ENCODE data around the gene KRT33A.
"Not testable (repeated sequence)": the region's sequence is repeated elsewhere in the genome, so short reads cannot be mapped to it uniquely, and the experiment has no call there.

The KRT33A gene

DNA sequence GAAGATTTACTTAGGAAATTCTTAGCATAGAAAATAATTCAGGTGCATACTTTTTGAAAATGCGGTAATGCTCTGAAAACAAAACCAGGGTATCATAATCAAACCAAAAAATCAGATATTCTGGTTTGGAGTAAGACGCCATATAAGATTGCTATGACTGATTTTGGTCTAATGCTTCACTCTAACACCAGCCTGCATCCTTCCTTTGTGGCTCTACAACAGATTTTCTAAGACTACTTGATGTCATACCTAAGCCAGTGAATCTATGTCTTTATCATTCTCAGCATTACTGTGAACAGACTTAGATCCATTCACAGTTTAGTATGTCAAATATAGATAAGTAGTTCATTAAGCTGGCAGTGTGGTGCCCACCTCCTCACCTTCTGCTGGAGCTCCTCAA is 18.4 kb upstream of the KRT33A start:
- in situ Hi-C loops (cut with HindIII; ENCODE audit: low pct_ligation_motif_present, low pct_unique_long_range_greater_than_20kb, low sequenced_read_pairs): no loop called here
- no peak for DNase-seq

DNA sequence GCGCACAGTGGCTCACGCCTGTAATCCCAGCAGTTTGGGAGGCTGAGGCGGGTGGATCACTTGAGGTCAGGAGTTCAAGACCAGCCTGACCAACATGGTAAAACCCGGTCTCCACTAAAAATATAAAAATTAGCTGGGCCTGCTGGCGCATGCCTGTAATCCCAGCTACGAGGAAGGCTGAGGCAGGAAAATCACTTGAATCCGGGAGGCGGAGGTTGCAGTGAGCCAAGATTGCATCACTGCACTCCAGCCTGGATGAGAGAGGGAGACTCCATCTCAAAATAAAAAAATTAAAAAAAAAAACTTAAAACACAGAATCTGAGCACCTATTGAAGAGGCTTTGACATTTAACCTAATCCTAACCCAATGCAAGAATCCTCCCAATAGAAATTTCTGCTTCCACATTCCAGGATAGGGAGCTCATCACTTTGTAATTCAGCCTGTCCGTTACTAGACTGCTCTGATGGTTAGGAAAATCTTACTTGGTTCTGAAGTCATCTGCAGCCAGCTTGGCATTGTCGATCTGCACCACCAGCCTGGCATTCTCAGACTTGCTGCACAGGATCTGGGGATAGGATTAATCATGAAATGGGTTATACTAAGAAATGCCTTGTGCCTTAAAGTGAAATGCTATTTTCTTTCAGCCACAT is 16.9 kb upstream of the KRT33A start:
- DNase-seq: peak; percentile 69
- in situ Hi-C loops (cut with HindIII; ENCODE audit: low pct_ligation_motif_present, low pct_unique_long_range_greater_than_20kb, low sequenced_read_pairs): no loop called here

DNA sequence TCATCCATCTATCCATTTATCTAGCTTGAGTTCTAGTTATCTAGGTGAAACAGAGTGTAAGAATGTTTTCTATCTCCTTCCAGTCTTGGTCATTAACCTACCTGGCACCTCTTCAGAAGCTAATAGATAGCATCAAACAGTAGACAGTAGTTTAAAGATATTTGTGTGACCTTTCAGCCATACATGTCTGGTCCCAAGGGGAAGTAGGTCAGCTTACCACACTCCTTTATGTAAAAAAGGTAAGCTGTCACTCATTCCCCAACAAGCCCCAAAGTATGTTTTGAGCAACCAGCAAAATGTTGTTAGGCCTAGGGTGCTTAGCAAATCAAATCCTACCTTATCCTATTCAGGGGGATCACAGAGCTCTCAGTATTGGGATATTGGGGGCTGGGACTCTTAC is 15.4 kb upstream of the KRT33A start:
- in situ Hi-C loops (cut with HindIII; ENCODE audit: low pct_ligation_motif_present, low pct_unique_long_range_greater_than_20kb, low sequenced_read_pairs): no loop called here

DNA sequence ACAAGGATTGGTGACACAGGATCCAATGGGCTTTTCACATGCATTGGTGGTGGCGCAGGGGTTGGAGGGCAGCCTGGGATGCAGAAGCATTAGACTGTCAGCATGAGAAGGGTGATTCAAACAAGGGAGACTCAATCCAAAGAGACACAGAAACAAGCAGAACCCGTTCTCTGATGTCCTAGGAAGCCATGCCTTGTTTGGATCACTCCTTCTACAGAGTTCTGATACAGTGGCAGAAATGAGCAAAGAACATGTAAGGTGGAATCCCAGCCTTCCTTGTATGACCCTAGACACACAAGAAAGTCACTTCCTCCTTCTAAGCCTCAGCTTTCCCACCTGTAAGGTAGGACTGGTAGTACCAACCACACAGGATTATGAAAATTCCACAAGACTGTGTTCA is 13.3 kb upstream of the KRT33A start:
- no peak for DNase-seq
- in situ Hi-C loops (cut with HindIII; ENCODE audit: low pct_ligation_motif_present, low pct_unique_long_range_greater_than_20kb, low sequenced_read_pairs): no loop called here

More for the DNA sequence above, 15.4 kb upstream of the KRT33A start:
- DNase-seq: no peak

DNA sequence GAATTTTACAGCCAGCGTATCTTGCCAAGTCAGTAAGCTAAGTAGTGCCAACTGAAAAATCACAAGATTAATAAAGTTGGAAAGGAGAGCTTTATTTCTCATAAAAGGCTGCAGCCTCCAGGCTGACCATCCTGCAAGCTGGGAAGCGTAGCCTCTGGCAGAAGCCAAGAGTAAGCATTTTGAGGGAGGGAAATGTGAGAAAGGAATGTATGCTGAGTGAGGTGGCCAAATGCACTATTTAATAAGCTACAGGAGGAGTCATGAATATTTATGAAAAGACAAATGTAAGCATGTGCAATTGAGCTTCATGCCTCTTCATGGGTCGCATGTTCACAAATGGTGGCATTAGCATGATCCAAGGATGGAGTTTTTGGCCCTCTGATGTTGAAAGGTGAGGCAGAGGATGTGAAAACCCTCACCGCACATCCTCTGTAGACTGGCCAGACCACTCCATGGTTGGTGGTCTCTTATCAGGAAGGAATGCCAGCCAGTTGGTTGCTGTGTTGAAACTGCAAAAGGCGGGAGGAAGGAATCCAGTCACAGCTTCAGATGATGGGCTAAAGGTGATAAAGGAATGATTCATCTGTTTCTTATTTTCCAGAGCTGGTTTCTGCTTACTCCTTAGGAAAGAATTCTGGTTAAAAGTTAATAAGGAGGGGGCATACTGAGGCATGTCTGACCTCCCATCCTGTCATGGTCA is 9.8 kb upstream of the KRT33A start:
- in situ Hi-C loops (cut with HindIII; ENCODE audit: low pct_ligation_motif_present, low pct_unique_long_range_greater_than_20kb, low sequenced_read_pairs): no loop called here
- DNase-seq: peak; percentile 88

DNA sequence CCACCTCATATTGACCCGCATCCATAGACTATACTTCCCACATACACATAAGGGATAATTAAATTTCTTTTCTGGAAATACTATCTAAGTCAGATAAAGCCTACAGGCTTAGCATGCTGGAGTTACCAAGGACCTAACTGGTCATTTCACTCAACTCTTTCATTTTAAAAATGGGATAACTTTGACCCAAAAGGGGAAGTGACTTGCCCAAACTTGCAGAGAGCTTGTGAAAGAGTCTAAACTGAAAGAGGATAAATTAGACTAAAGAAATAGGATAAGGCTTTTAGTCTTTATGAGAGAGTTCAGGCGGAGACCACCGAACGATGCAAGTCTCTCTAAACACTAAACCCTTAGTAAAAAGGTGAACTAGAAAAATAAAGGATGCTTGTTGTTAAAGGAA is 3.9 kb upstream of the KRT33A start:
- in situ Hi-C loops (cut with HindIII; ENCODE audit: low pct_ligation_motif_present, low pct_unique_long_range_greater_than_20kb, low sequenced_read_pairs): no loop called here
- DNase-seq: no peak

DNA sequence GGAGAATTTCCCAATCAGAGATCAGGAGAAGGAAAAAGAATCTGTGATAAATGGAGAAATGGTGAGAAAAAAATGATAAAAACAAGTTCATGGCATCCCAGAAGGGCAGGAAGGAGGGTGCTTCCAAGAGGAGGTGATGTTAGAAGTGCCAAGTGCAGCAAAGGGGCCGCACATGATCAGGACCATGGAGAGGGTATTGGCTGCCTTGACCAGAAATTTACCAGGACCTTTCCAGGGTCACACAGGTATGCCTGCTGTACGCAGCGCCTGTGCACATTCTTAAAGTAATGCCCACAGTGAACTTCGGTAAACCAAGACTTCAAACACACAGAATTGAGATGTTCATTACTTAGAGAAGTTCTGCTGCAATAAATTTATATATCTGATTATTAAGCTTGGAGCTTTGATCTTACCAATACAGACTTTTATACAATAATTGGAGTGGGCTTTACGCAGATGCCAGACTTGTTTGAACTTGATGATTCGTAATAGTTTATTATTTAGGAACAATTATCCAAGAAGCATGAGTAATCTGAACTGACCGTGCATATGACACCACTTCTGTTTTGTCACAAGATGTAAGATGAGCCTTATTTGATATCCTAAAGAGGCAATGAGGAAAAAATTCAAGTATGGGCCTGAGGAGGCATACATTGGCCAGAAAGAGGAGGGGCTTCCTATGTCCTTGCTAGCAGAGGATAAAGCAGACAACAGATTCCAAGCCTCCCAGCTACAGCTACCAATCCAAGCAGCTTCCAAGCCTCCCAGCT is 2.2 kb upstream of the KRT33A start:
- DNase-seq: no peak
- in situ Hi-C loops (cut with HindIII; ENCODE audit: low pct_ligation_motif_present, low pct_unique_long_range_greater_than_20kb, low sequenced_read_pairs): no loop called here

DNA sequence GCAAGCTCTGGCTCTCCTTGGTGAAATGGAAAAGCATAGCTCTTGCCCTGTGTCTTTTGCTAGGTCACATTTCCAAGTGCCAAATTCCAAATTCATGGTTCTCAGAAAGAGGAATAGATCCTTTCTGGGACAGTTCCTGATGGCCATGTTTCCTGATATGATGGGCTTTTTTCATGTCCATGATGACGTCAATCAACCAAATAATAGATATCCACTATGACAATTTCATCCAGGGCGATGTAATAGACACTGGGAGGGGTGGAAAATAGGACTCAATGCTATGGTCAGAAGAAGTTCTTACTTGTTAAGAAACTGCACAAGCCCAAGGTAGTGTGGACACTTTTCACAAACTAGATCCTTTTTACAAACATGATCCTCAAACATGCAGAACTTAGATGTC is 549 bp upstream of the KRT33A start:
- no peak for DNase-seq
- in situ Hi-C loops (cut with HindIII; ENCODE audit: low pct_ligation_motif_present, low pct_unique_long_range_greater_than_20kb, low sequenced_read_pairs): no loop called here

DNA sequence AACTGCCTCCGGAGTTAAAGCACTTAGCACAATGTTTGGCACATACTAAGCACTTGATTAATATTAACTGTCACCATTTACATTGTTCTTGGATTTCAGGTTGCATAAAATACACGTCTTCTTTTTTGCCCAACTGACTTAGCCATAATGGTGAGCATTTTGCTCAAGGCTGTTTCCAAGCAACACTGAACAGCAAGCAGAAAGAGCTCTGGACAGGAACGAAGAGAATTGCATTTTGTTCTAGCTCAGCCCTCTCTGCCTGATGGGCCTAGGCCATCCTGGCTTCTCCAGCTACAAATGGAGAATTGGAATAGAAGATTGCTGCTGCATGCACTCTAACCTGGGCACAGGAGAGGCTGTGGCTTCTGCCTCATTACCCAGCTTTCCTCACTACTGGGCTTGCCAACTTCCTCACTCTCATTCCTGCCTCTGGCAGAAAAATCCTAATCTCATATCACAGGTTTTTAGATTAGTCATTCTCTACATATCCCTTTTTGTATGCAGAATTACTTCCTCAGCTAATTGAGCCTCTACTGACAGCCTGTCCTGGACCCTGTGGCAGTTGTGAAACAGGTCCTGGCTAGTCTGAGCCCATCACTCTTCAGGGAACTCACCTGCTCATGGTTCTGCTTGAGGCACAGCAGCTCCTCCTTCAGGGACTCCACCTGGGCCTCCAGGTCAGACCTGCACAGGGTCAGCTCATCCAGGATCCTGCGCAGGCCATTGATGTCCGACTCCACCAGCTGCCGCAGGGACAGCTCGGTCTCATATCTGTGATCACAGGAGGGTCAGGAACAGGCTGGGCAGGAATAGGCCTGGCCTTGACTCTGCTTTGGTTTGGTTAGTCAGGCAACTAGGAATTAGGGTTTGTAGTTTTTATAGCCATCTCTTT is 2.5 kb downstream of the KRT33A start:
- in situ Hi-C loops (cut with HindIII; ENCODE audit: low pct_ligation_motif_present, low pct_unique_long_range_greater_than_20kb, low sequenced_read_pairs): no loop called here
- DNase-seq: no peak

DNA sequence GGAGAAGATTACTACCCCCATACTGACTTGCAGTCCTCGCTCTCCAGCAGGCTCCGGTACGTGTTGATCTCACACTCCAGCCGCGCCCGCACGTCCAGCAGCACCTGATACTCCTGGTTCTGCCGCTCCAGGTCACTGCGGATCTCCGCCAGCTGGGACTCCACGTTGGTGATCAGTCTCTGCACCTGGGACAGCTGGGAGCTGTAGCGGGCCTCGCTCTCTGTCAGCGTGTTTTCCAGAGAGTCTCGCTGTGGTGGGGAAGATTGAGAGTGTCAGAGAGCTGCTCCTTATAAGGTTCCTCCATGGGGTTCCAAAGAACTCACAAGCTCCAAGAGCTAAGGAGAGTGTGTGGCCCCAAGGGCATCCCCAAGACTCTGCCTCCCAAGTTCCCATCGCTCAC is 4.2 kb downstream of the KRT33A start:
- in situ Hi-C loops (cut with HindIII; ENCODE audit: low pct_ligation_motif_present, low pct_unique_long_range_greater_than_20kb, low sequenced_read_pairs); DNase-seq: not testable (repeated sequence)

DNA sequence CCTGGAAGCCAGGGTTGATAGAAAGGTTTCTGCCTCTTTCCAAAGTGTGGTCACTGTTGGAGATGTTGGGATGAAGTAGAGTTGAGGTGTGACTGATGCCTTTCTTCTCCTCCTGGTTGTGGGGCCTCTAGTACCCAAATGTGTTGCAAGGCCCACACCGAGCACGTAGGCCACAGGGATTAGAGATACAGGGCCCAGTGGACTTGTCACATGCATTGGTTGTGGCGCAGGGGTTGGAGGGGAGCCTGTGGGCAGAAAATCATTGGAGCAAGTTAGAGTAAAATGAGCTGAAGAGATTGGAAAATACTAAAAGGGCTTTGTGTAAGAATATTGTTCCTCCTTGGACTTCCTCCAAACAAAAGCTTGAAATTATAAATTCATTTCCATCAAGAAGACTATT is 4.6 kb downstream of the KRT33A start:
- in situ Hi-C loops (cut with HindIII; ENCODE audit: low pct_ligation_motif_present, low pct_unique_long_range_greater_than_20kb, low sequenced_read_pairs): no loop called here
- DNase-seq: no peak

DNA sequence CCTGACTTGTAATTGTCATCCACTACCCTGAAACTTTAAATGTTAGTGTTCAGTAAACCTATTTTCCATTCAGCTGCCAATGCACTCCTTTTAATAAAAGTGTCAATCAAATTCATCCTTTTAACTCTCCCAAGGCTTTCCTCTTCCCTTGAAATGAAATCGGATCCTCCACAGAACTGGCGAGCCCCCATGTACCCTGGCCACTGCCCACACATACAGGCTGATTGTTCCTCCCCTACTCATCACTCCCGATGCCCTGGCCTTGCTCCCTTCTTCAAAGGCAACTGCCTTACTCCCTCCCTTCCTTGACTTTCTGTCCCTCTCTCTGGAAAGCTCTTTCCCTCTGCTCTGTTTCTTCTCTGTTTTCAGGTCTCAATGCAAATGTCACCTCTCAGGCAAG is 7.6 kb downstream of the KRT33A start:
- DNase-seq: no peak
- in situ Hi-C loops (cut with HindIII; ENCODE audit: low pct_ligation_motif_present, low pct_unique_long_range_greater_than_20kb, low sequenced_read_pairs): no loop called here

DNA sequence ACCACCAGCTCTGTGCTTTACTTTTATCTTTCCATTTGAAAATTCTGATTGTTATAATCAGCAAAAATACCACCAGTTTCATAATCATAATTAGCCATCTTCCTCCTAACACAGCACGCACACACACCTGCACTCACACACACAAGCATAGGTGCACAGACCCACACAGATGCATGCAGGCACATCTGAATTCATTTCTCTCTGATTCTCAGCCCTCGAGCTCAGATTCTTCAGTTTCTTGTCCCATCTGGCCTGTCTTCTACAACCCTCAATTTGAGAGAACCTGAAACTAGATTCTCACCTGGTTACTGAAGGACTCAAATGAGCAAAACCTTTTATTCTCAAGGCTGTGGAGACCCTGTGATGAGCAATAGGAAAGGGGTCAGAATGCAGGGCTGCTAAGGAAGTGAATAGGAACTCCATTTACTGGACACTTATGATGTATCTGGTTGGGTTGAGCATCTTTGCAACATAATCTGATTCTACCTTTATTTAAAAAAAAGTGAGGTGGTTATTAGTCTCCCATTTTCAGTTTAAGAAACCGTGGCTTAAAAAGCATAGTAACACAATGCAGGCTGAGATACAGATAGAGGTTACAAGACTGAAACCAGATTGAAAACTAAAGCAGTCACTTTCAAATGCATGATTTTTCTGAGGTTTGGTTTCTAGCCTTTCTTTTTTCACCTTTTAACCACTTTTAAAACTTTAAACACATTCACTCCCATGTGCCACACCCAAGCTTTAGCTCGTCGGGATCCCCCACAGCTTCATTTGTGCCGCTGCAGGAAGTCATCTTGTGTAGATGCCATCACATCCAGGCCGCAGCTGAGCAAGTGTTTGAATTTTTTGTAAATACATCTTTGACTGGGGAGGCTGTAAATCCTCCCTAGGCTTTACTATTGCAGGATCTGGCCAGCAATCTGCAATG is 9.4 kb downstream of the KRT33A start:
- in situ Hi-C loops (cut with HindIII; ENCODE audit: low pct_ligation_motif_present, low pct_unique_long_range_greater_than_20kb, low sequenced_read_pairs): no loop called here

DNA sequence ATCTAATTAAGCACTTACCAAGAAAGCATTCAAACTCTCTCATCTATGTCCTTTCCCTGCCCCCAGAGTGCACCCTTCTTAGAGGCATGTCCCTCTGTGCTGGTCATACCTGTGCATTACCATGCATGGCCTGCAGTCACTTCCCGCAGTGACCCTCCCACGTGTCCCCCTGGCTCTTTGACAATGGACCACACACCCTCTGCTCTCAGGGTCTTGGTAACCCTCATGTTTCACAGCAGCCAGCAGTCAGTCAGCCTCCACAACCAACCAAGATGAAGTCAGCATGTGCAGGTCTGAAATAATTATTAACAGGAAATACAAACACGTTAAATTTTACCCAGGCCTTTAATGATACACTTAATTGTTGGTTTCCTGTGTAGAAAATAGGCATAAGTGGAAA is 10.1 kb downstream of the KRT33A start:
- no peak for DNase-seq
- in situ Hi-C loops (cut with HindIII; ENCODE audit: low pct_ligation_motif_present, low pct_unique_long_range_greater_than_20kb, low sequenced_read_pairs): no loop called here

More for the DNA sequence above, 9.4 kb downstream of the KRT33A start:
- DNase-seq: no peak

DNA sequence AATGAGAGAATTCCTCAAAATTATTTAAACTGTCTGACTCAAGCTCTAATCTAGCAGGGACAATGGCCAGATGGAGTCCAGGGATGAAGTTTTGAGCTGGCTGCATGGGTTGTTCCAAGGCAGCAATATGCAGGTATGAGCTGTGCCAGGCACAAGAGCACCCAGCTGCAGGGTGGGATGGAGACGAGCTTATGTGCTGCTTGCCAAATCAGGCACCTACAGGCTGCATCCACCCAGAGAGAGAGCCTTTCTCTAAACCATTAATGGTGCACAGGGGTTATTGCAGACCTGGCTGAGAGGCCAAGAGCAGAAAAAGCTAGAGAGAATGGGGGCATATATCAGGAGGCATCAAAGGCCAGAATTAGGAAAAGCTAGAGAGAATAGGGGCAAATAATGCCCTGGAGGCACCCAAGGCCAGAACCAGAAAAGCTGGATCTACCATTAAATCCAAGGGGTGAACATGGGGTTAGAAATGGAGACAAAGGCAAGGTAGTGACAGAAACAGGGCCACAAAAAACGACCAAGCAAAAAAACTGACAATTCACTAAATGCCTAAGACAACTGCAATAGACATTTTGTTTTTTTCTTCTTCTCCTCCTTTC is 11.0 kb downstream of the KRT33A start:
- in situ Hi-C loops (cut with HindIII; ENCODE audit: low pct_ligation_motif_present, low pct_unique_long_range_greater_than_20kb, low sequenced_read_pairs): no loop called here
- no peak for DNase-seq

DNA sequence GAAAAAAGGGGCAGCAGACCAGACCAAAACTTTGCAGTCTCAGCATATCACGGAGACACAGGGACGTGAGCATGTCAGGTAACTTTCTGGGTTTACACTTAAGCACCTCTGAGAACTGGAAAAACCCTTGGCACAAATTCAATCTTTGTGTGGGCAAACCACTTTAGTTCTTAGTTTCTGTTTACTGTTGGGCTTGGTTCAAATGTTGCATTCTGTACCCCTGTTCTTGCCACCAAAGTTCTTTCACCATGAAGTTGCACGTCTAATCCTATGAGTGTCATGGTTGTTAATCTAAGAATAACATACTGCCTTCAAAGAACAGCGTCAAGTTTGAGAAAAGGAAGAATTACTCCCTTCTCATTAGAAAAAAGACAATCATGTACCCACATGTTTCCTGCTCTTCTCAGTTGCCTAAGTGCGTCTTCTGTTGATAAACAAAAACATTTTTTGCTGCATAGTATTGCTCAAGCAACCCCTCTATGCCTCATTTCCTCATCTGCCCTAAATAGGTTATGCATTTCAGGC is 11.6 kb downstream of the KRT33A start:
- in situ Hi-C loops (cut with HindIII; ENCODE audit: low pct_ligation_motif_present, low pct_unique_long_range_greater_than_20kb, low sequenced_read_pairs): no loop called here
- no peak for DNase-seq

DNA sequence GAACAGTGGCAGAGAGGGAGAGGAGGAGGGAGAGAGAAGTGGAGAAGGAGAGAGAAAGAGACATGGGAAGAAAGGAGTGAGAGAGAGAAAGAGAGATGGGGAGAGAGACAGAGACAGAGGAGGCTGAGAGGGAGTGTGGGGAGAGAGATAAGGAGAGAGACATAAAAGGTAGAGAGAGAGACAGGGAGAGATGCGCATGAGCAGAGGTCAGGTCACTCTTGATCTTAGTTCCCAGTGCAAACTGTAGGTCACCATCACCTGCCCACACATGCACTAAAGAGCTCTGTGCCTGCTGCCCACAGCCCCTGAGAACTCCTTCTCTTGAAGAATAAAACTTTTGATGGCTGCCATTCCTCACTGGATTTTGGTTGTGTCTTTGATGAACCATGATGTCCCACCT is 14.9 kb downstream of the KRT33A start:
- in situ Hi-C loops (cut with HindIII; ENCODE audit: low pct_ligation_motif_present, low pct_unique_long_range_greater_than_20kb, low sequenced_read_pairs): no loop called here
- DNase-seq: no peak

Measured in ACHN (cell line).